ENCODE measurements around the gene C10orf67. TPM values are rescaled to one million over a fixed set of nuclear protein-coding genes. Genes with fewer than 3 reads are reported as not detected.

The C10orf67 gene
- total RNA-seq, 1 experiment from 2014 or later = not detected

GRCh38 chr10:23362069-23362830 is 17.7 kb upstream of the C10orf67 start:
- no peak for TF ChIP-seq REST (IDR thresholded peaks at IDR 0.05; ENCODE audit: insufficient read depth in 1 of 2, low read depth in 2 of 2, low read length in 1 of 2)
- TF ChIP-seq POLR2AphosphoS5 (IDR thresholded peaks at IDR 0.05; ENCODE audit: low read depth, low read length) = no peak
- no peak for TF ChIP-seq SIN3A (IDR thresholded peaks at IDR 0.05; ENCODE audit: borderline replicate concordance, insufficient read depth, low read depth, low read length)
- no peak for TF ChIP-seq TCF7L2 (IDR thresholded peaks at IDR 0.05; ENCODE audit: low read depth, low read length)
- no peak for TF ChIP-seq CTCF (IDR thresholded peaks at IDR 0.05)
- no peaks in the 10 kb centered on the region for H3K36me3 ChIP-seq (ENCODE audit: control insufficient read depth, insufficient read depth, low read length)
- no peaks in the 10 kb centered on the region for H3K27me3 ChIP-seq (ENCODE audit: control insufficient read depth, insufficient read depth, low read length)
- ATAC-seq = no peak
- ChIA-PET CTCF (no interaction called here), POLR2A (no interaction called here)
- DNase-seq (ENCODE audit: low read depth, low spot score) = no peak
- H3K4me1 ChIP-seq (ENCODE audit: control insufficient read depth, insufficient read depth, low read length) = no peaks in the 10 kb centered on the region
- no peak overlapping the region for H3K4me3 ChIP-seq (ENCODE audit: low read depth in 2 of 2, low read length in 2 of 2)
- intact Hi-C loops (cut with micrococcal nuclease; ENCODE audit: unreplicated experiment) (no loop called here), in situ Hi-C loops (cut with HindIII; ENCODE audit: low pct_unique_long_range_greater_than_20kb, low sequenced_read_pairs) (no loop called here)
- no peak overlapping the region for H3K27ac ChIP-seq (ENCODE audit: low read length)
- no TSS peak for BruUV-seq (replicated peaks)
- no peaks in the 10 kb centered on the region for H3K9me3 ChIP-seq (ENCODE audit: control insufficient read depth, insufficient read depth, low read depth, low read length)

GRCh38 chr10:23361665-23362064 is 17.1 kb upstream of the C10orf67 start:
- Histone ChIP-seq H3K4me3 (ENCODE audit: low read depth in 2 of 2, low read length in 2 of 2) (no peak overlapping the region), H3K36me3 (ENCODE audit: control insufficient read depth, insufficient read depth, low read length) (no peaks in the 10 kb centered on the region), H3K27ac (ENCODE audit: low read length) (no peak overlapping the region), H3K9me3 (ENCODE audit: control insufficient read depth, insufficient read depth, low read depth, low read length) (no peaks in the 10 kb centered on the region), H3K27me3 (ENCODE audit: control insufficient read depth, insufficient read depth, low read length) (no peaks in the 10 kb centered on the region), H3K4me1 (ENCODE audit: control insufficient read depth, insufficient read depth, low read length) (no peaks in the 10 kb centered on the region)
- DNase-seq (ENCODE audit: low read depth, low spot score) = no peak
- intact Hi-C loops (cut with micrococcal nuclease; ENCODE audit: unreplicated experiment) (no loop called here), in situ Hi-C loops (cut with HindIII; ENCODE audit: low pct_unique_long_range_greater_than_20kb, low sequenced_read_pairs) (no loop called here)
- ATAC-seq = no peak
- BruUV-seq (replicated peaks) = no TSS peak
- ChIA-PET POLR2A (no interaction called here), CTCF (no interaction called here)
- no peak for TF ChIP-seq CTCF (IDR thresholded peaks at IDR 0.05)
- TF ChIP-seq REST (IDR thresholded peaks at IDR 0.05; ENCODE audit: insufficient read depth in 1 of 2, low read depth in 2 of 2, low read length in 1 of 2) = no peak
- no peak for TF ChIP-seq TCF7L2 (IDR thresholded peaks at IDR 0.05; ENCODE audit: low read depth, low read length)
- no peak for TF ChIP-seq POLR2AphosphoS5 (IDR thresholded peaks at IDR 0.05; ENCODE audit: low read depth, low read length)
- no peak for TF ChIP-seq SIN3A (IDR thresholded peaks at IDR 0.05; ENCODE audit: borderline replicate concordance, insufficient read depth, low read depth, low read length)

All from Panc1 (cell line).